Neuronal stem cell (in vitro differentiated cells): Measurements from ENCODE around the gene DENND11.

Experiments used
- DNase-seq: peaks from one replicate; pipeline ENCODE4 v3.0.0-alpha.2; 2013; ENCODE audit warnings: low spot score
- H2AFZ ChIP-seq: one replicate; pipeline ENCODE4 v1.6.1; 2013; ENCODE audit warnings: mild to moderate bottlenecking, low read length, inconsistent platforms
- H2AK5ac ChIP-seq: 2 replicates; pipeline ENCODE4 v1.6.1; 2013; ENCODE audit warnings: low read depth, mild to moderate bottlenecking, inconsistent platforms, low read length, moderate library complexity, mixed read lengths
- H2BK120ac ChIP-seq: 2 replicates; pipeline ENCODE4 v1.6.1; 2013; ENCODE audit warnings: low read depth, mild to moderate bottlenecking, inconsistent platforms, low read length, moderate library complexity, mixed read lengths
- H2BK12ac ChIP-seq: one replicate; pipeline ENCODE4 v1.6.1; 2013; ENCODE audit warnings: low read length, inconsistent platforms
- H2BK15ac ChIP-seq: 2 replicates; pipeline ENCODE4 v1.6.1; 2013; ENCODE audit warnings: mild to moderate bottlenecking, low read length, inconsistent platforms, mixed read lengths
- H2BK5ac ChIP-seq: one replicate; pipeline ENCODE4 v1.6.1; 2013; ENCODE audit warnings: inconsistent platforms, mild to moderate bottlenecking, low read length, moderate library complexity
- H3K14ac ChIP-seq: one replicate; pipeline ENCODE4 v1.6.1; 2013; ENCODE audit warnings: low read length, inconsistent platforms
- H3K18ac ChIP-seq: 2 replicates; pipeline ENCODE4 v1.6.1; 2013; ENCODE audit warnings: low read length, inconsistent platforms
- H3K23ac ChIP-seq: 2 replicates; pipeline ENCODE4 v1.6.1; 2013; ENCODE audit warnings: low read depth, mild to moderate bottlenecking, mixed read lengths, low read length, inconsistent platforms; ENCODE audit not compliant: poor library complexity
- H3K27ac ChIP-seq: replicated peaks from 3 replicates; pipeline ENCODE4 v1.5.1; 2013; ENCODE audit warnings: low read length, inconsistent platforms
- H3K27me3 ChIP-seq, 3 experiments: 2 replicates each; pipeline ENCODE4 v1.6.1; 2013; ENCODE audit warnings: low read length in 3 of 3, mild to moderate bottlenecking in 2 of 3, inconsistent platforms in 1 of 3, low read depth in 1 of 3, mixed read lengths in 1 of 3, moderate library complexity in 1 of 3; ENCODE audit not compliant: control insufficient read depth in 3 of 3, insufficient read depth in 3 of 3
- H3K36me3 ChIP-seq, 2 donors: replicated peaks in 1 of 2; 2 replicates each; pipeline ENCODE4 v1.6.1; 2013; ENCODE audit warnings: low read length in 2 of 2; ENCODE audit not compliant: control insufficient read depth in 2 of 2, insufficient read depth in 2 of 2
- H3K4ac ChIP-seq: 2 replicates; pipeline ENCODE4 v1.6.1; 2013; ENCODE audit warnings: inconsistent platforms, mild to moderate bottlenecking, low read length, moderate library complexity
- H3K4me1 ChIP-seq, 2 donors: 1 replicate in 1 of 2; 2 replicates in 1 of 2; pipeline ENCODE4 v1.6.1; 2013; ENCODE audit warnings: low read length in 2 of 2, low read depth in 1 of 2; ENCODE audit not compliant: control insufficient read depth in 2 of 2, insufficient read depth in 1 of 2
- H3K4me2 ChIP-seq: one replicate; pipeline ENCODE4 v1.6.1; 2013; ENCODE audit warnings: mild to moderate bottlenecking, low read length, inconsistent platforms; ENCODE audit not compliant: insufficient read depth, poor library complexity, severe bottlenecking
- H3K4me3 ChIP-seq, 2 donors: 2 replicates each; pipeline ENCODE4 v1.5.1; 2013; ENCODE audit warnings: low read length in 2 of 2, mild to moderate bottlenecking in 2 of 2, inconsistent platforms in 1 of 2, moderate library complexity in 1 of 2
- H3K79me1 ChIP-seq: one replicate; pipeline ENCODE4 v1.6.1; 2013; ENCODE audit warnings: low read depth, mild to moderate bottlenecking, inconsistent platforms, low read length, moderate library complexity
- H3K9ac ChIP-seq: one replicate; pipeline ENCODE4 v1.6.1; 2013; ENCODE audit warnings: mild to moderate bottlenecking, low read depth, low read length, inconsistent platforms; ENCODE audit not compliant: poor library complexity
- H3K9me3 ChIP-seq, 2 donors: replicated peaks in 1 of 2; 2 replicates each; pipeline versions ENCODE3 to v1.6.1; 2013; ENCODE audit warnings: low read length in 2 of 2, mild to moderate bottlenecking in 2 of 2, inconsistent platforms in 1 of 2, low read depth in 1 of 2, mixed read lengths in 1 of 2, moderate library complexity in 1 of 2; ENCODE audit not compliant: control insufficient read depth in 2 of 2, insufficient read depth in 1 of 2
- H4K8ac ChIP-seq: one replicate; pipeline ENCODE4 v1.6.1; 2013; ENCODE audit warnings: low read depth, mild to moderate bottlenecking, inconsistent platforms, low read length, moderate library complexity
- H4K91ac ChIP-seq: one replicate; pipeline ENCODE4 v1.6.1; 2013; ENCODE audit warnings: low read length, low read depth, mild to moderate bottlenecking, inconsistent platforms; ENCODE audit not compliant: poor library complexity
- WGBS, 2 donors: extraction: QIAGEN DNeasy Blood & Tissue Kit; methylation state at CpG; one replicate each; pipeline ENCODE4 v1.1.7; 2013; ENCODE audit warnings: missing lambda C conversion rate in 2 of 2, mixed read lengths in 1 of 2; ENCODE audit not compliant: insufficient read length in 2 of 2, insufficient replicate concordance in 1 of 2; ENCODE audit errors: extremely low coverage in 2 of 2; 5-methylcytosine and 5-hydroxymethylcytosine counted together

Gene DENND11

DNA sequence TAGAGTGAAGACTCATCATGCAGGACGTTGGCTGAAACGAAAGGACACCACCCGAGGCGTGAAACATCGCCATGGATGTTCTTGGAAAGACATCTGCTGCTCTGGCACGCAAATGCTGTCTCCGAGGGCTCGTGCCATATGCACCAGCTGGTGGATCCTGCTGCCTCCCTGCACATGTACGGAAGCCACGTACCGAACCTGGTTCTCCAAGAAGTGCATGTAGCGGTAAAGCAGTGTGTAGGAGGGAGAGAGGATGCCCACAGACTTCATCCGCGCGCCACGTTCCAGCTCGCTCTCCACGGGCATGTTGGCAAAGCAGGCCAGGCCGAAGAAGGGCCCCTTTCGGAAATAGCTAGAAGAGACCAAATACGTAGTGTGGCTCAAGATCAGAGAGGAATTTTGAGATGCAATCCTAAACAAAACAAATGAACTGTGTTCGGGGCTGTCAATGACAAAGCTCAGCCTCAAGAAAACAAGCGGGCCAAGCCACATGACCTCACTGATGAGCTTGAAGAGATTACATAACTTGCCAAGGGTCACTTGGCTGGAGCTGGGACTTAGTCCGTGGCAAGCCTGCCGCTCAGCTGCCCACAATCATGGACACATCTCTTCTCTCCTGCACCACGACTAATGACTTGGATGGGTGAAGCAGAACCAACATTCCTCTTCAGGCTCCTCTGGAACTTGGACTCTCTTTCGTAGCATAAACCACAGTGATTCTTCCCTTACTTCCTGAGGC lies 16.5 kb downstream of the DENND11 start:
- H3K4ac ChIP-seq: no peak overlapping the region
- no peak overlapping the region for H3K23ac ChIP-seq
- H3K9ac ChIP-seq: no peak overlapping the region
- no peaks in the 10 kb centered on the region for H3K27me3 ChIP-seq
- H3K4me2 ChIP-seq: no peak overlapping the region
- peaks cover 3% of the 10 kb centered on the region for H3K79me1 ChIP-seq
- H3K18ac ChIP-seq: no peak overlapping the region
- no peak overlapping the region for H4K91ac ChIP-seq
- H2BK5ac ChIP-seq: no peak overlapping the region
- no peak overlapping the region for H2BK120ac ChIP-seq
- H3K14ac ChIP-seq: no peak overlapping the region
- no peak for DNase-seq
- H4K8ac ChIP-seq: no peak overlapping the region
- peaks cover 6 to 55% of the 10 kb centered on the region in 2 donors for H3K36me3 ChIP-seq
- peaks cover 0 to 2% of the 10 kb centered on the region in 2 donors for H3K4me1 ChIP-seq
- H2BK15ac ChIP-seq: no peak overlapping the region
- no peak overlapping the region for H2AK5ac ChIP-seq
- H3K27ac ChIP-seq: no peak overlapping the region
- no peak overlapping the region for H2BK12ac ChIP-seq
- H3K9me3 ChIP-seq: peaks cover 0 to 3% of the 10 kb centered on the region in 2 donors
- no CpG with 5 or more reads among the region's 27 CpGs for WGBS, 2 donors
- H2AFZ ChIP-seq: no peak overlapping the region
- H3K4me3 ChIP-seq: no peak overlapping the region

- Histone ChIP-seq H3K18ac (no peak overlapping the region), H4K91ac (no peak overlapping the region), H3K79me1 (peaks cover 1% of the 10 kb centered on the region), H3K9ac (no peak overlapping the region), H2BK120ac (no peak overlapping the region), H4K8ac (no peak overlapping the region), H3K9me3 (no peaks in the 10 kb centered on the region), H2AFZ (no peak overlapping the region), H3K4me2 (no peak overlapping the region), H2BK15ac (no peak overlapping the region), H3K27me3 (no peaks in the 10 kb centered on the region), H3K23ac (no peak overlapping the region), H3K4ac (no peak overlapping the region), H3K4me1 (peaks cover 2 to 5% of the 10 kb centered on the region in 2 donors), H3K4me3 (no peak overlapping the region), H2AK5ac (no peak overlapping the region), H2BK12ac (no peak overlapping the region), H3K14ac (no peak overlapping the region), H2BK5ac (no peak overlapping the region), H3K36me3 (peaks cover 3 to 43% of the 10 kb centered on the region in 2 donors), H3K27ac (no peak overlapping the region)
- DNase-seq: no peak
Measured at GRCh38 chr7:141679014-141679413, 23.0 kb downstream of the DENND11 start.

DNA sequence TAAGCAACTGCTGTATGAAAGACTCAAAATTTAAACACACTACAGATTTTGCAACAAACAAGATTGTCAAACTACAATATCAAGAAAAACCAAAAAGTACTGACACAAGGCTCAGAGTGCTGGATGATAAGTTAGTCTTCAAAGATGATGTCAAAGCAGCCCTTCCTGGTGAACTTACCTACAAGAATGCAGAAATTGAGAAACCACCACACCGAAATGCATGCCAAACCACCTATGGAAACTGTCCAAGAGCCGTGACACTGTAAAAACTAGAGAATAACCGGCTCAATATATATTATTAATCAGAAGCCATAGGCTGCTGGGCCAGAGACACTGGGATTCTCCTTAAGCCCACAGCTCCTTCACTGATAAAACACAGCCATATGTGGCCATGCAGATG lies 25.3 kb downstream of the DENND11 start:
- Histone ChIP-seq H2BK5ac (no peak overlapping the region), H3K27me3 (no peaks in the 10 kb centered on the region), H3K4me2 (no peak overlapping the region), H3K4ac (no peak overlapping the region), H3K23ac (no peak overlapping the region), H2AFZ (no peak overlapping the region), H3K4me1 (peaks cover 2 to 9% of the 10 kb centered on the region in 2 donors), H3K4me3 (no peak overlapping the region), H2AK5ac (no peak overlapping the region), H2BK120ac (no peak overlapping the region), H3K14ac (no peak overlapping the region), H3K18ac (no peak overlapping the region), H3K36me3 (peaks cover 0 to 42% of the 10 kb centered on the region in 2 donors), H2BK12ac (no peak overlapping the region), H2BK15ac (no peak overlapping the region), H4K91ac (no peak overlapping the region), H3K9me3 (peaks cover 2 to 10% of the 10 kb centered on the region in 2 donors), H3K79me1 (no peaks in the 10 kb centered on the region), H3K9ac (no peak overlapping the region), H3K27ac (no peak overlapping the region), H4K8ac (no peak overlapping the region)
- DNase-seq: no peak
- no CpG with 5 or more reads among the region's 3 CpGs for WGBS, 2 donors

DNA sequence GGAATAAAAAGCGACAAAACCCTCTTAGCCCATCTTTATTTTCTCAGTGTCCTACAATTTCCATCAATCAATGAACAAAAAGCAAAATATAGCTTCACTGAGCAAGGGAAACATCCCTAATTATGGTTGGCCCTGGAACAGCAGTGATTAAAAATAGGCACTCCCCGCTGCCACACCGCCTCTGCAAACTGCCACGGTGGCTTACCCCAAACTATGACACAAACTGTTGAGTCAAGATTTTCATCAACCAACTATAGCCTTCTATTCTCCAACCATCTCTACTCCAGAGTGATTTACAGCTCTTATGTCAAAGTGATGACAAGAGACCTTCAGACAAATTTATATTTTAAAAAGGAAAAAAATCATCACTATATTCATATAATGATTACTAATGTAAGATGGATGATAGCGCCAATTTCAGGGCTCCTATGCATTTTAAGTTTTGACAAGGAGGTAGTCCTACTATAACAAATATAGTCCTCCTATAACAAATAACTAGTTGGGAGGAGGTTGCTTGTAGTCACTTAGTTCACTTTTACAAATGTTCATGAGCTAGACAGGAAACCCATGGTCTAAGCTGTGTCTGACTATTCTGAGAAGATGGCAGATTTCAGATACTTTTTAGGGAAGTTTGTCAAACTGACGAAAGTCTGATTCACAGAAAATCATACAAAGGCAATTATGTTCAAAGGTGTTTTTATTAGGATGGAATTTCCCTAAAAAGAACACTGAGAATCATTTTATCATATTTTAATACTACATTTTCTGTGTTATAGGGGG lies 26.3 kb downstream of the DENND11 start:
- Histone ChIP-seq H4K8ac (no peak overlapping the region), H2BK15ac (no peak overlapping the region), H2BK5ac (no peak overlapping the region), H3K9ac (peak overlapping the region; percentile 53), H2BK12ac (no peak overlapping the region), H3K23ac (no peak overlapping the region), H3K4me1 (peaks cover 2 to 9% of the 10 kb centered on the region in 2 donors), H3K79me1 (no peaks in the 10 kb centered on the region), H2BK120ac (no peak overlapping the region), H4K91ac (no peak overlapping the region), H3K27ac (no peak overlapping the region), H3K9me3 (peaks cover 2 to 10% of the 10 kb centered on the region in 2 donors), H3K18ac (no peak overlapping the region), H2AFZ (no peak overlapping the region), H3K14ac (no peak overlapping the region), H3K36me3 (peaks cover 0 to 43% of the 10 kb centered on the region in 2 donors), H3K4me3 (no peak overlapping the region), H3K4me2 (no peak overlapping the region), H3K27me3 (no peaks in the 10 kb centered on the region), H3K4ac (no peak overlapping the region), H2AK5ac (peak overlapping the region; percentile 24)
- DNase-seq: no peak
- no CpG with 5 or more reads among the region's 6 CpGs for WGBS, 2 donors
